Activated naive CD4-positive, alpha-beta T cell treated with anti-CD3 and anti-CD28 coated beads for 36 hours (primary cell): Measurements from ENCODE around the gene MRPL11. TPM values are rescaled to one million over a fixed set of nuclear protein-coding genes. Genes with fewer than 3 reads are reported as not detected.
A peak's percentile ranks its signal among the peaks of the same experiment; 100 is the strongest.

Experiments
- CTCF ChIA-PET: fragments of 350-600 bp; sonication (Branson Sonifier 250); formaldehyde crosslinking; loops from one replicate; lab custom pipeline; 2021; ENCODE audit warnings: antibody characterized with exemption; lab: Charles Lee
- DNase-seq: peaks from one replicate; pipeline ENCODE4 v3.0.0-alpha.2; 2020
- H3K27ac Mint-ChIP-seq: one replicate; pipeline ENCODE4 v1.8.0; 2021; ENCODE audit warnings: mild to moderate bottlenecking, mixed read lengths
- H3K27me3 Mint-ChIP-seq: one replicate; pipeline ENCODE4 v1.8.0; 2021; ENCODE audit warnings: low read depth, mixed read lengths
- H3K36me3 Mint-ChIP-seq: one replicate; pipeline ENCODE4 v1.8.0; 2021; ENCODE audit warnings: low read depth, mixed read lengths
- H3K4me1 Mint-ChIP-seq: one replicate; pipeline ENCODE4 v1.8.0; 2021; ENCODE audit warnings: low read depth, mixed read lengths
- H3K4me3 Mint-ChIP-seq: one replicate; pipeline ENCODE4 v1.8.0; 2021; ENCODE audit warnings: mild to moderate bottlenecking, moderate library complexity, mixed read lengths
- H3K9me3 Mint-ChIP-seq: one replicate; pipeline ENCODE4 v1.8.0; 2021; ENCODE audit warnings: mixed read lengths
- intact Hi-C: fragments of 100-400 bp; cut with micrococcal nuclease; formaldehyde crosslinking; loops from one replicate; pipeline ENCODE4 v1.15.1; 2023
- total RNA-seq, 2 experiments: library from RNA; stranded (reverse); gene quantifications; one replicate each; pipeline ENCODE4 v1.2.3, GENCODE V29; 2021

The MRPL11 gene
- total RNA-seq, 2 experiments from 2014 or later: 143 to 144 TPM

GRCh38 chr11:66421492-66422205 is 17.0 kb downstream of the MRPL11 start:
- peaks cover 28% of the 10 kb centered on the region for H3K4me1 Mint-ChIP-seq
- no peak overlapping the region for H3K4me3 Mint-ChIP-seq
- peak; percentile 93 for DNase-seq
- CTCF ChIA-PET: interaction anchor here (0.5 to 2.5 kb wide), 12 partner anchors 9 to 726 kb away, joined by 3 to 11 read pairs (median 4); partner anchors contain the start of genes DPP3, MRPL11, RBM4B and YIF1A
- no peaks in the 10 kb centered on the region for H3K36me3 Mint-ChIP-seq
- H3K9me3 Mint-ChIP-seq: no peaks in the 10 kb centered on the region
- intact Hi-C loops: loop anchor here (1.0 kb wide), 2 partner anchors 13 to 132 kb away; partner anchors contain the start of gene YIF1A
- no peak overlapping the region for H3K27ac Mint-ChIP-seq
- H3K27me3 Mint-ChIP-seq: peaks cover 32% of the 10 kb centered on the region

GRCh38 chr11:66420671-66421476 is 17.8 kb downstream of the MRPL11 start, which contains the start of gene NPAS4:
NPAS4 (plus strand) TSS chr11:66421035; CDS start chr11:66421180, 145 bp downstream.
- H3K27ac Mint-ChIP-seq: no peak within 1 kb of the TSS

GRCh38 chr11:66419825-66420224 is 18.8 kb downstream of the MRPL11 start:
- Mint-ChIP-seq H3K27me3 (peaks cover 43% of the 10 kb centered on the region), H3K36me3 (no peaks in the 10 kb centered on the region), H3K4me3 (no peak overlapping the region), H3K27ac (no peak overlapping the region), H3K4me1 (peaks cover 32% of the 10 kb centered on the region), H3K9me3 (no peaks in the 10 kb centered on the region)
- DNase-seq: no peak
- intact Hi-C loops: no loop called here
- CTCF ChIA-PET: interaction anchor here (0.8 to 2.5 kb wide), 2 partner anchors 12 to 33 kb away, joined by 3 to 11 read pairs; no protein-coding TSS in a partner anchor

More at GRCh38 chr11:66420671-66421476, 17.8 kb downstream of the MRPL11 start, which contains the start of gene NPAS4:
- peaks cover 37% of the 10 kb centered on the region for H3K27me3 Mint-ChIP-seq
- no peaks in the 10 kb centered on the region for H3K9me3 Mint-ChIP-seq
- no peak within 1 kb of the TSS for H3K4me3 Mint-ChIP-seq
- intact Hi-C loops: loop anchor here (1.0 kb wide), 2 partner anchors 13 to 132 kb away; partner anchors contain the start of gene YIF1A
- H3K4me1 Mint-ChIP-seq: peaks cover 32% of the 10 kb centered on the region
- no peak for DNase-seq
- CTCF ChIA-PET: interaction anchor here (0.6 to 2.5 kb wide), 9 partner anchors 10 to 257 kb away, joined by 3 to 11 read pairs (median 5); partner anchors contain the start of genes DPP3, MRPL11, RBM4B and YIF1A
- no peaks in the 10 kb centered on the region for H3K36me3 Mint-ChIP-seq

- Mint-ChIP-seq H3K9me3 (no peaks in the 10 kb centered on the region), H3K27me3 (peaks cover 48% of the 10 kb centered on the region), H3K4me3 (no peak overlapping the region), H3K4me1 (peaks cover 32% of the 10 kb centered on the region), H3K36me3 (no peaks in the 10 kb centered on the region), H3K27ac (no peak overlapping the region)
- intact Hi-C loops: loop anchor here (1.0 kb wide), 3 partner anchors 11 to 47 kb away; partner anchors contain the start of gene PELI3
- CTCF ChIA-PET: interaction anchor here (0.6 to 1.1 kb wide), 2 partner anchors 12 to 47 kb away, joined by 3 read pairs; no protein-coding TSS in a partner anchor
- DNase-seq: no peak
Measured at GRCh38 chr11:66418986-66419308, 19.7 kb downstream of the MRPL11 start.

- intact Hi-C loops: loop anchor here (1.0 kb wide), 3 partner anchors 12 to 48 kb away; partner anchors contain the start of gene PELI3
- H3K4me1 Mint-ChIP-seq: peaks cover 32% of the 10 kb centered on the region
- DNase-seq: peak; percentile 83
- CTCF ChIA-PET: interaction anchor here (0.7 to 2.7 kb wide), 11 partner anchors 11 to 260 kb away, joined by 3 to 20 read pairs (median 3); partner anchors contain the start of genes BBS1 and MRPL11
- peaks cover 52% of the 10 kb centered on the region for H3K27me3 Mint-ChIP-seq
- H3K27ac Mint-ChIP-seq: no peak overlapping the region
- peak overlapping the region; percentile 23 for H3K4me3 Mint-ChIP-seq
- no peaks in the 10 kb centered on the region for H3K9me3 Mint-ChIP-seq
- H3K36me3 Mint-ChIP-seq: no peaks in the 10 kb centered on the region
Measured at GRCh38 chr11:66418168-66418985, 20.3 kb downstream of the MRPL11 start.

GRCh38 chr11:66417000-66417399 is 21.6 kb downstream of the MRPL11 start:
- H3K4me1 Mint-ChIP-seq: peaks cover 32% of the 10 kb centered on the region
- no peak overlapping the region for H3K27ac Mint-ChIP-seq
- CTCF ChIA-PET: interaction anchor here (1.1 to 2.7 kb wide), 5 partner anchors 10 to 28 kb away, joined by 4 to 20 read pairs (median 12); partner anchors contain the start of gene MRPL11
- peak; percentile 51 for DNase-seq
- no peak overlapping the region for H3K4me3 Mint-ChIP-seq
- H3K9me3 Mint-ChIP-seq: no peaks in the 10 kb centered on the region
- H3K36me3 Mint-ChIP-seq: no peaks in the 10 kb centered on the region
- intact Hi-C loops: no loop called here
- H3K27me3 Mint-ChIP-seq: peaks cover 55% of the 10 kb centered on the region

GRCh38 chr11:66415423-66415822 is 23.2 kb downstream of the MRPL11 start:
- Mint-ChIP-seq H3K36me3 (no peaks in the 10 kb centered on the region), H3K4me1 (peaks cover 32% of the 10 kb centered on the region), H3K27ac (no peak overlapping the region), H3K27me3 (peaks cover 52% of the 10 kb centered on the region), H3K9me3 (no peaks in the 10 kb centered on the region), H3K4me3 (no peak overlapping the region)
- intact Hi-C loops: no loop called here
- CTCF ChIA-PET: interaction anchor here (2.0 kb wide), 1 partner anchor 23 kb away, joined by 12 read pairs; the partner anchor contains the start of gene MRPL11
- no peak for DNase-seq

- H3K4me1 Mint-ChIP-seq: peaks cover 31% of the 10 kb centered on the region
- H3K27ac Mint-ChIP-seq: no peak overlapping the region
- DNase-seq: no peak
- CTCF ChIA-PET: interaction anchor here (0.6 to 1.7 kb wide), 2 partner anchors 15 to 51 kb away, joined by 4 to 5 read pairs; no protein-coding TSS in a partner anchor
- H3K27me3 Mint-ChIP-seq: peaks cover 45% of the 10 kb centered on the region
- H3K4me3 Mint-ChIP-seq: no peak overlapping the region
- H3K9me3 Mint-ChIP-seq: no peaks in the 10 kb centered on the region
- H3K36me3 Mint-ChIP-seq: no peaks in the 10 kb centered on the region
- intact Hi-C loops: no loop called here
Measured at GRCh38 chr11:66414120-66414934, 24.3 kb downstream of the MRPL11 start.

GRCh38 chr11:66413167-66413566 is 25.5 kb downstream of the MRPL11 start:
- CTCF ChIA-PET: interaction anchor here (1.7 kb wide), 1 partner anchor 16 kb away, joined by 5 read pairs; no protein-coding TSS in a partner anchor
- H3K9me3 Mint-ChIP-seq: no peaks in the 10 kb centered on the region
- no peak overlapping the region for H3K4me3 Mint-ChIP-seq
- intact Hi-C loops: no loop called here
- no peaks in the 10 kb centered on the region for H3K36me3 Mint-ChIP-seq
- H3K27me3 Mint-ChIP-seq: peaks cover 34% of the 10 kb centered on the region
- peaks cover 22% of the 10 kb centered on the region for H3K4me1 Mint-ChIP-seq
- H3K27ac Mint-ChIP-seq: no peak overlapping the region
- no peak for DNase-seq

GRCh38 chr11:66412110-66412509 is 26.5 kb downstream of the MRPL11 start:
- no peak overlapping the region for H3K27ac Mint-ChIP-seq
- H3K27me3 Mint-ChIP-seq: peaks cover 26% of the 10 kb centered on the region
- CTCF ChIA-PET: interaction anchor here (0.8 to 6.3 kb wide), 2 partner anchors 12 to 17 kb away, joined by 3 to 28 read pairs; no protein-coding TSS in a partner anchor
- no peaks in the 10 kb centered on the region for H3K36me3 Mint-ChIP-seq
- intact Hi-C loops: no loop called here
- no peaks in the 10 kb centered on the region for H3K9me3 Mint-ChIP-seq
- H3K4me3 Mint-ChIP-seq: no peak overlapping the region
- DNase-seq: no peak
- H3K4me1 Mint-ChIP-seq: peaks cover 12% of the 10 kb centered on the region
